ENCODE data around the gene SLC38A4.

GRCh38 chr12:46835785-46836184 lies 10.0 kb upstream of the SLC38A4 start:
- TF ChIP-seq POLR2A (IDR thresholded peaks at IDR 0.05): no peak
- TF ChIP-seq CTCF (IDR thresholded peaks at IDR 0.05): no peak
